Skeletal muscle cell (primary cell): ENCODE data around the gene MYO15A.

ENCODE experiments used
- DNase-seq: peaks from one replicate; pipeline ENCODE4 v3.0.0-alpha.2; 2010; ENCODE audit warnings: low read depth
- H3K4me3 ChIP-seq: 2 replicates; pipeline ENCODE4 v1.5.1; 2011; ENCODE audit warnings: low read depth, mild to moderate bottlenecking, control low read depth, low read length, moderate library complexity

MYO15A gene

DNA sequence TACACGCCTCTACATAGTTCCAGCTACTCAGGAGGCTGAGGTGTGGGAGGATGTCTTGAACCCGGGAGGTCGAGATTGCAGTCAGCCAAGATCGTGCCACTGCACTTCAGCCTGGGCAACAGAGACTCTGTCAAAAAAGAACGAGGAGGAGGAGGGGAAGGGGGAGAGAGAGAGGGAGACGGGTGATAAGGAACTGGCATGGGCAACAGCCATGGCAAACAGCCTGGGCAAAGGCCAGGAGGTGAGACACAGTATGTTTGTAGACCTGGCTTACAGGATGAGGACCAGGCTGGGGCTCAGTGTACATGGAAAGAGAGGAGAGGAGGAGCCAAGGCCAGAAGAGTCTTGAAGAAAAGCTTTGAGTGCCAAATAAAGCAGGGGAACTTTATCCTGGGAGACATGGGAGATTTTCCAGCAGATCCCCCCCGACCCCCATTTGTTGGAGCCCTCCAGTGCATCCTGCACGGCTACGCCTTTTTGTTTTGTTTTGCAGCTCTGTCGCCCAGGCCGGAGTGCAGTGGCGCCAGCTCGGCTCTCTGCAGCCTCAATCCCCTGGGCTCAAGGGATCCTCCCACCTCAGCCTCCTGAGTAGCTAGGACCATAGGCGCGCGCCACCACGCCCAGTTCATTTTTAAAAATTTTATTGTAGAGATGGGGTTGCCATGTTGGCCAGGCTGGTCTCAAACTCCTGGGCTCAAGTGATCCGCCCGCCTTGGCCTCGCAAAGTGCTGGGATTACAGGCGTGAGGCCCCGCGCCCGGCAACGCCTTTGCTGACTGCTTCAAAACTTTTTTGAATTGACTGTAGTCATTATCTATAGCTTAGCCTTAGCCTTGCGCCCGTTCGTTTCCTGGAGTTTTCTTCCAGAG lies 73.8 kb downstream of the MYO15A start:
- no peak for DNase-seq
- H3K4me3 ChIP-seq: peak overlapping the region; percentile 84

DNA sequence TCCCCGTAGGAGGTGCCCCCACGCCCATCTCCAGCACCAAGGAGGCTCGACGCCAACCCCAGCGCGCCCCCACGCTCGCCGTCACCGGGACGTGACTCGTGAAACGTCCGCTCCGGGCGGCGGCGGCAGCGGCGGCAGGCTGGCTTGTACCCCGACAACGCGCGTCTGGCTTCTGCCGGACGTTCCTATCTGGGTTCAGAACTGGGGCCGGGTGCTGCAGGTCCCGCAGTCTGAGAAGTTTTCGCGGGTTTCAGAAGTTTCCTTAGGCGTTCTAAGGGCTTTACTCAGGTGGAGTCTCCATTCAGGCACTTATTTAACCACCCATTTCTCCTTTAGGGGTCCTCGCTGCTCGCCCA lies 74.4 kb downstream of the MYO15A start:
- H3K4me3 ChIP-seq: peak overlapping the region; percentile 84
- DNase-seq: peak; percentile 78

DNA sequence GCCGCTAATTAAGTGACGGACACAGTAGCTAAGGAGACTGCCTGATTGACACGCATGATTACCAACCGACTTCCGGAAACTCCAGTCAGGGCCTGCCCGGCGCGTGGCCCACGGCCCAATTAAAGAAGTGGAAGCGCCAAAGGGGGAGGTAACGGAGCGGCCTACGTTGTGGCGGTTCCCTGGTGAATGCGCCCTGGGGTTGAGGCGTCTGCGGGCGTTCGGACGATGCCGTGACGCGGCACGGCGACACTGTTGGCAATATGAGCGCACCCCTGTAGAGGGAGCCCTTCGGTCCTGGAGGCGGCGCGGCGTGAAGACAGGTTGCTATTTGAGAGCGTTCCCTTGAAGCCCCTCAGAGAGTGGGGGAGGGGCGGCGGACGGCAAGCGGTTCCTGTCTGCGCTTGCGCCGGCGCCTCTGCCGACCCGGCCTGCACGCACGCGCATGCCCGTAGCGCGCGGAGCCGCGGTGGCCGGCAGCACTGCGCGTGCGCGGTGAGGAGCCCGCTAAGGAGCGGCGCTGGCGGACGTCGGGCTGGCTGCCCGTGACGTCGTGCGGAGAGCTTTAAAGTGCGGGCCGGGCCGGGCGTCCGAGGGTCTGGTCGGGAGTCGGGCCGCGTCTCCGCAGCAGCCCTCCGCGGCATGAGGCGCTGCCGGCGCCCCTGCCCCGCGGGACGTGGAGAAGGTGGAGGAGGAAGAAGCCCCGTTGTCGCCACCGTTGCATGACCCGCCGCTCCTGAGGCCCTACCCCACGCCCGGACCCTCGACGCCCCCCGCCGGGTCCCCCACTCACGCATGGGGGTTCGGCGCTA lies 75.0 kb downstream of the MYO15A start, which contains the start of gene ALKBH5:
ALKBH5 (plus strand) TSS at position 495 of the 809 bp plus-strand sequence. CDS start 416 bp downstream, outside the sequence.
- DNase-seq: peak; percentile 100
- peak within 1 kb of the TSS; percentile 84 for H3K4me3 ChIP-seq

DNA sequence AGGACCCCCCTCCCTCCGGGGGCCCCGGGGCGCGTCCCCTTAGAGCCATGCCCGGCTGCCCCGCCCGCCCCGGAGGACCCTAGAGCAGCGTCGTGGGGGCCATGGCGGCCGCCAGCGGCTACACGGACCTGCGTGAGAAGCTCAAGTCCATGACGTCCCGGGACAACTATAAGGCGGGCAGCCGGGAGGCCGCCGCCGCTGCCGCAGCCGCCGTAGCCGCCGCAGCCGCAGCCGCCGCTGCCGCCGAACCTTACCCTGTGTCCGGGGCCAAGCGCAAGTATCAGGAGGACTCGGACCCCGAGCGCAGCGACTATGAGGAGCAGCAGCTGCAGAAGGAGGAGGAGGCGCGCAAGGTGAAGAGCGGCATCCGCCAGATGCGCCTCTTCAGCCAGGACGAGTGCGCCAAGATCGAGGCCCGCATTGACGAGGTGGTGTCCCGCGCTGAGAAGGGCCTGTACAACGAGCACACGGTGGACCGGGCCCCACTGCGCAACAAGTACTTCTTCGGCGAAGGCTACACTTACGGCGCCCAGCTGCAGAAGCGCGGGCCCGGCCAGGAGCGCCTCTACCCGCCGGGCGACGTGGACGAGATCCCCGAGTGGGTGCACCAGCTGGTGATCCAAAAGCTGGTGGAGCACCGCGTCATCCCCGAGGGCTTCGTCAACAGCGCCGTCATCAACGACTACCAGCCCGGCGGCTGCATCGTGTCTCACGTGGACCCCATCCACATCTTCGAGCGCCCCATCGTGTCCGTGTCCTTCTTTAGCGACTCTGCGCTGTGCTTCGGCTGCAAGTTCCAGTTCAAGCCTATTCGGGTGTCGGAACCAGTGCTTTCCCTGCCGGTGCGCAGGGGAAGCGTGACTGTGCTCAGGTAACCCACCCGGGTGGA lies 75.8 kb downstream of the MYO15A start:
- H3K4me3 ChIP-seq: peak overlapping the region; percentile 84
- no peak for DNase-seq

DNA sequence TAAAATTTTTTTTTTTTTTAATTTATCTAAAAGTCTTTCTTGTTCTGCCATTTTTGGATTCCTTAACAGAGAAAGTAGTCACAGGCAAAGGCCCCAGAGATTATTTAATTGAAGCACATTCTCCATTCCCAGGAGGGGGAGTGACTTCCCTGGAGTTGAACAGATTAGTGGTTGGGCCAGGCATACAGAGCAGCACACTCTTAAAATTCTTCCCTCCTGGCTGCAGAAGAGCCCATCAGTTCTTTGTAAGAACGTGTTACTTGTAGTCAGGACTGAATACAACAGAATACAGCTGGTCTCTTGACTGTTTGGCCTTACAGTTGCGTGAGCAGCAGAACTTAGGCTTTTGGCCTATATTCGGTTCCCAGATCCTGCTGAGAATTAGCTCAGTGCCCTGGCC lies 76.8 kb downstream of the MYO15A start:
- no peak for DNase-seq
- peak overlapping the region; percentile 84 for H3K4me3 ChIP-seq

DNA sequence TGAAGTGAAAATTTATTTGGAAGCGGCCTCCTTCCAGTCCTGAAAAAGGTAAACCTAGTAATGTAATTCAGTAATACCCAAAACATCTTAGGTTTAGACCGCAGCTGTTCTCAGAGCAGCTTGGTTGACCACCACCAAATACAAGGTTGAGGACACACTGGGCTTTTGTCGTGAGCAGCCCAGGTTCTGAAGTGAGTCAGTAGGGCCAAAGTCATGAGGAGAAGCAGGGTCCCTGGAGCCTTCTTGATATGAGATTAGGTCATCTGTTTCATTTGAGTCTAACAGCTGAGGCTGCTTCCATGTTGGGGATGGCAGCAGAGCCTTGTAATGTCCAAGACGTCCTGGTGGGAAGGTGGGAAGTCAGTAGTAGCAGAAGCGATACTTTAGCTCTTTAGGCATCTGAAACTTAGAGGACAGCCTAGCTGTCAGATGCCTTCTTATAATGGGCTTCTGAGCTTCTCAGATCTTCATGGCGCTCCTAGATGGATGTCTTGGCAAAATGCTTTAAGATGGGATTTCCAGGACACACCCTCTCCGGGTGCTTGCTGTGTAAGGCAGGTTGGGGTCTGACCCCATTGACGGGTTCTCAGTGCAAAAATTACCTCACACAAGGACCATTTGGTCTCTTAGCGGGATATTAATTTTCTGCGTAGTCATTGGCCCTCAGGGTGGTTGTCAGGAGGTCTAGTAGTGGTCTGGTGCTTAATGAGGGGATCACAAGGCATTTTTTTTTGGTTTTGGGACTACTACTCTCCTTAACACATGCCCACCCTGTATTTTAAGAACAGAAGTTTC lies 77.5 kb downstream of the MYO15A start:
- H3K4me3 ChIP-seq: peak overlapping the region; percentile 84
- DNase-seq: no peak

DNA sequence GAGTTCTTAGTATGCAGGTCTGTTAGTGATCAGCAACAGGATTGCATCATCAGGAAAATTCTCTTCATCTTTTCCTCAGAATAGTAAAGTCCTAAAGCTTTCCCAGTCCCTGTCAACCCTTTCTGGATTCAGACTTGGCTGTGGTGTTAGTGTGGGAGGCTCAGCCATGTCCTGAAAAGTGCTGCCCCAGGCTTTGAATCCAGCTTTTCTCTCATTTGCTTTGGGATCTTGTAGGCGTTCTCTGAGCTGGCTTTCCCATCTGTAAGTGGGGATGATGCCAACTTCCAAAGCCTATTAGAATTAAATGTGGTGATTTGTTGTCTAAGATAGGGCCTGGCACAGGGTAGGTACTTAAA lies 78.0 kb downstream of the MYO15A start:
- peak overlapping the region; percentile 84 for H3K4me3 ChIP-seq
- no peak for DNase-seq

DNA sequence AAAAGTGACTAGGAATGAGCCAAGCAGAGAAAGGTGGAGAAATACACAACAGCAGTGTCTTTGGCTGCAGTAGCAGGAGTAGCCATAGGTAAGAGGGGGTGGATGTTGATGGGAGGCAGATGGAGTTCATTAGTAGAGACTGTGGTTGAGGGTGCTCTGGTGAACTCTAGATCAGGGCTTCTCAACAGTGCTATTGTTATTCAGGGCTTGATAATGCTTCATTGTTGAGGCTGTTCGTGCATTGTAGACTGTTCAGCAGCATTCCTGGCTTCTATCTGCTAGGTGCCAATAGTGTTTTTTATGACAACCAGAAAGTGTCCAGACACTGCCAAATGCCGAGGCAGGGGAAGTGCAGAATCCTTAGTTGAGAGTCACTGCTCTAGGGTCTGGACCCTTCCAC lies 78.7 kb downstream of the MYO15A start:
- DNase-seq: no peak
- H3K4me3 ChIP-seq: peak overlapping the region; percentile 84

DNA sequence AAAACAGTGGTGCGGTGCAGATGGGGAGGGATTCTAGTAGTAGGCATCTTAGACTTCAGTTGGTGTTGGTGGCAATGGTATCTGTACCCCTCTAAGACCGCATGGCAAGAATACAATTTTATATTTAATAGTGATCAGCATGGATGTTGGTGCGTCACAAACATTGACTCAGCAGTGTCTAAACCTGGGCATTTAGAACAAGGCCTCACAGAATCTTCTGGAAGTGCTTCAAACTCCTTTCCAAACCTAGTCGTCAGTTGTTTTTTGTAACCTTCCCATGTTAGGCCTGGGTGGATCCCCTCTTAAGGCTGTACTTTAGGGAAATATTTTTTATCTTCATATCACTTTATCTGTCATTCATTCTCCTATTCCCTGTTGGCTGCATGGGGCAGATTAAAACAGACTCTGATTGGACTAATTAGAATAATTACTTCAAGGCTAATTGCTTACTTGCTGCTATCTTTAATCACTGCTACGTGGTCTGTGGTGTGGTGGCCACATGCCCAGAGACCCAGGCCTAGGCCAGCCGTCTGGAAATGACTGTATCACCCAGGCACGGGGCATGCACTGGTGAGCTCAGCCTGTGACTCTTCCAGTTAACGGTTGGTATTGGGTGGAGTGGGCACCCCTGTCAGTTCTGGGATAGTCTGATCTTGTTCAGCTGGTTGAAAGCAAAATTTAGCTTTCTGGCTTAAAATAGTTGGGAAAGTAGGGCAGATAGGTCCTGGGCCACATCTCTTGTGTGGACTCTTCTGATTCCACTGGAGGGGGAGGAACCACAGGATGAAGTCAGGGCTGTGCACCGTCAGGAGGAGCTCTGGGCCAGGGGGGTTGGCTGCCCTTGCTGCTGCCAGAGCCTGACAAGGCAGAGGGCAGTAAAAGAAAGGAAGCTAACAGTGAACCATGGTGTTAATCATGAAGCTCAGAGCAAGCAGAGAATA lies 79.5 kb downstream of the MYO15A start:
- no peak for DNase-seq
- H3K4me3 ChIP-seq: peak overlapping the region; percentile 84

DNA sequence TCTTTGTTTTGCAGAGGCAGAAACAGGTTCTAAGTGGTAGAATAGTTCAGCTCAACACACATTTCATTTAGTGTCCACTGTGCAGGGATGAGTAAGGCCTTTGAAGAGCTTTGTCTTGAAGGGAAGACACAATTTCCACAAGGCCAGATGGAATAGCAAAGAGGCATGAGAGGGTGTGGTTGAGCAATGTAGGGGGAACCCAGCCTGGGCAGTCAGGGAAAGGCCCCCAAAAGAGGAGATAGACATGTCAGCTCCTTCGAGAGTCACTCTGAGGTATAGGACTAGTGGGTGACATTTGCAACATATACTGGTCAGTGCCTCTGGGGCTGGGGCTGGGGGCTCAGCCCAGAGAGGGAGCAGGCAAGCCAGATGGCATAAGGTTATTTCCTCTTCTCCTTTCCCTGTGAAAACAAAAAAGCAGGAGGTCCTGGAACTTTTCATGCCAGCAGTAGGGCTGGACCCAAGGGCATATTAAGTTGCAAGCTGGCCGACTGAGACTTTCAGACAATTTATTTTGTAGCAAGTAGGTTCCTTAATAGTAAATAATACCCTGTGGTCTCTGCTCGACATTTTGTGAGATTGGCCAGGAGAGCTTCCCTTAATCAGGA lies 82.2 kb downstream of the MYO15A start:
- H3K4me3 ChIP-seq: no peak overlapping the region
- DNase-seq: no peak

DNA sequence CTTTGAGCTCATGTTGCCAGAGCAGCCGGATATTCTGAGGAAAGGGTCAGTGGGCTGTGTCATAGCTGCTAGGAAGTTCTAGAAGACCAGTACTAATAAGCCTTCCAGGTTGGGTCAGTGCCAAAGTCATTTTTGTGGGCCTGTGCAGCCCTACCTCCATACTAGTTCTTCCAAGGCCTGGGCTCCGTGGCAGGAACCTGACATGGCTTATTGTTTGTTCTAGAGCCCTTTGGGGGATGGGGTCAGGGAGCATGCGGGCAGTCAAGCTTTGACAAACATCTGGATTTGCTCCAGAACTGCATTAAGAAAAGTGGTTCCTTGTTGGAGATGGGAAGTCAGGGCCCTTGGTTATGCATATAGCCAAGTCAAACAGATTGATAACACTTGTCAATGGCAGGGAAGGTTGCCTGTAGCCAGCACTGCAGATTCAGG lies 82.7 kb downstream of the MYO15A start:
- no peak overlapping the region for H3K4me3 ChIP-seq
- DNase-seq: no peak

DNA sequence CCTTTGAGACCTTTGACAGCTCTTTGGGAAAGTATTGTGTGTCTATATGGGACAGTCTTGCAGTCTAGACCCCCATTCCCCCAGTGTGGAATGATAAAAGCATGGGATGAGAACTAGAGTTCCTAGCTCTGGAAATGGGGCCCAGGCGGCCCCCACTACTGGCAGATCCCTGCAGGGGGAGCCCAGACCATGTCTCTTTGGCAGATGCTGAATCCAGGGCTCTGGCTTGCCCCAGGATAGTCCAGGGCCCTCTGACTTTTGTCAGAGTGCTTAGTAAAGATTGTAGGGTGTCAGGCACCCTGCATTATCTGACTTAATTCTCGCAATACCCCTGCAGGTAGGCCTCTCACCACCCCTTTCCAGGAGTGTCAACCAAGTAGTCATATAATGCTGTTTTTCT lies 83.4 kb downstream of the MYO15A start:
- no peak overlapping the region for H3K4me3 ChIP-seq
- DNase-seq: no peak

DNA sequence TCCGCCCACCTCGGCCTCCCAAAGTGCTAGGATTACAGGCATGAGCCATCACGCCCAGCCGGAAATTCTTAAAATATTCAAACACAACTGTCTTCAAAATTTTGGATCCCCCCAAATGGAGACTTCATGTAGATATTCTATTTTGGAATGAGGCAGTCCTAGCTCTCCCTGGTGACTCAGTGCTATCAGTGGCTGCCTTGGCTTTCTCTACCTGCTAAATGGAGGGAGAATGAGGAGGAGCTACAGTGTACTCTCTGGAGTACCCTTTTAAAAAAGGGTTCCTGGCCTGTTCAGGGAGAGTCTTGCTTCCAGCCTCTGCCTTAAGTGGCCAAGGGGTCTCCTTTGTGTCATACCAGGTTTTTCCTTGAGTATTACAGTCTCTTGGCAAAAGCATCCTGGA lies 85.8 kb downstream of the MYO15A start:
- DNase-seq: no peak
- no peak overlapping the region for H3K4me3 ChIP-seq

DNA sequence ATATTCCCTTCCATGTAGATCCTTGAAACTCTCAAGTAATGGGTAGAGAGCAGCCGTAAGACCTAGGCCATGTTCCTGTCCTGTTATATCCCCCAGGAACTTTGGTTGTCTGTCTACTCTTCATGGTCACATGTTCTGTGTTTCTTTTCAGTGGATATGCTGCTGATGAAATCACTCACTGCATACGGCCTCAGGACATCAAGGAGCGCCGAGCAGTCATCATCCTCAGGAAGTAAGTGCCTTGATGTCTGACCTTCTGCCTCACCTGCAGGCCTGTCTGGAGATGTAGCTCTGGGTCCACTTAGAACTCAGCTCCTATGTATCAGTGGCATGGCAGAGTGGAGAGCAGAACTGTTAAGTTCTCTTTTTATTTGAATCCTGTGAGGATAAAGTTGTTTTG lies 86.2 kb downstream of the MYO15A start:
- no peak overlapping the region for H3K4me3 ChIP-seq
- DNase-seq: no peak

DNA sequence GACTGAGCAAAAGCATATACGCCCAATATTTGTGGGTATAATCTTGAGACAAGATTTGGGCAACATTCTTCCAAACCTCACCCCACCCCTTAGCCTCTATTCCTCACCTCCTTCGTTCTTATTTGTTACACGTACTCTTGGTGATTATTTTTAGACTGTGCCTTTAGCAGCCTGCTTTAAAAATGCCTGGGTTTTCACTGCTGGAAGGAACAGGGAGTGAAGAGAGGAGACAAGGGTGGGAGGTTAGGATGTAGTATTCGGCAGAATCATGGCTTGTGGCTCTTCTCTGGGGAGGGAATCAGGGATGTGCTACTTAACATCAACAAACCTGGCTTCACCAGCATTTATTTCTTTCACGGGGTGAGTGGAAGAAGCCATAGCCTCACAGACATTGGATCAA lies 86.7 kb downstream of the MYO15A start:
- H3K4me3 ChIP-seq: no peak overlapping the region
- no peak for DNase-seq

DNA sequence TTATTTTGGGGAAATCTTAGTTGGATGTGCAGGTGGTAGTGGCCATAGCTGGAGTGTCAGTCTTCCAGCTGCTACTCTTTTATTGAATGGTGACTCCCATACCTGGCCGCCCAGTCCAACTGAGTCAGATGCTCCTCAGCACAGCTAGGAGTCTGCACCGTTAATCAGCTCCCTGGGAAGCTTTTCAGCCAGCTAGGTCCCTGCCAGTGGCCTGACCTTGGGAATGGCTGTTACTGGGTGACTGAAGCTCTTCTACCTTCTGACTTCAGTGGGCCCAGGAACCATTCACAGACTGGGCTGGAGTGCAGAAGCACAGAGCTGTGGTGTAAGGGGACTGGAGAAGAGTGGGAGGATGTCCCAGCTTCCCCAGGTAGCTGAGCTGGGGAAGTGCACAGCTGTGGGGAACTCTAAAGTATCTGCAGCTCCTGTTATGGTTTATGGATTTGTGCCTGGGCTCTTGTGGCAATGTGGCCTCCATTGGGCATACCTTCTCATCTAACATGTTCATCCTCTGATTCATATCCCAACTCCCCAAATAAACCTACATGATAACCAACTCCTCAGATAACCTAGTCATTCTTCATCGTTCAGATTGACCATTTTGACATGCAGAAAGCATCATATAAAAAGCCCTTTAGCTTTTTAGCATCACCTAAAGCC lies 89.1 kb downstream of the MYO15A start:
- H3K4me3 ChIP-seq: no peak overlapping the region
- no peak for DNase-seq

DNA sequence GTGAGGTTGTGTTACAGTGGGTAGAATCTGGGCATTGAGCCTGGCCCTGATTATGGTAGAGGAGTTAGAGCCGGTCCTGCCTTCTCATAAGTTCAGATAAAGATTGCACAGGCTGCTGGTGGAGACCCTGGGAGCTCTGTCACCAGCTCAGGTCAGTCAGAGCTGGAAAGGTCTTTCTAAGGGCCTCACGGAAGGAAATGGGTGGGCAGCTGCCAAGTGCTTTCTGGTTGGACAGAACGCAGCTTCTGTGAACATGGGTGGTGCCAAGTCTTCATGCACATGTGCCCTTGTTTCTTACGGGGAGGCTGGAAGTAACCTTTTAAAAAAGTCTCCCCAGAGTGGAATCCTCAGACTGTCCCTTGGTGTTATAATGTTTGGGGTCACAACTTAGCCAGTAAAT lies 90.0 kb downstream of the MYO15A start:
- no peak overlapping the region for H3K4me3 ChIP-seq

More for the DNA sequence above, 90.0 kb downstream of the MYO15A start:
- DNase-seq: no peak
